ENCODE results near the gene CCNY.
"Not testable (repeated sequence)": the region's sequence is repeated elsewhere in the genome, so short reads cannot be mapped to it uniquely, and the experiment has no call there.

Gene CCNY

GRCh38 chr10:35336084-35336831 lies at the start of gene CCNY:
Gene CCNY, plus strand, starts transcription at chr10:35336509. Its CDS starts 545 bp downstream, at chr10:35337054.
- DNase-seq (ENCODE audit: low spot score) = peak; percentile 89

- DNase-seq (ENCODE audit: low spot score) = no peak
Measured at GRCh38 chr10:35289198-35289597, 47.1 kb upstream of the CCNY start.

GRCh38 chr10:35294506-35294905 lies 41.8 kb upstream of the CCNY start:
- DNase-seq (ENCODE audit: low spot score) = no peak

GRCh38 chr10:35299016-35299415 lies 37.3 kb upstream of the CCNY start:
- no peak for DNase-seq (ENCODE audit: low spot score)

GRCh38 chr10:35300063-35300699 lies 36.1 kb upstream of the CCNY start:
- no peak for DNase-seq (ENCODE audit: low spot score)

- DNase-seq (ENCODE audit: low spot score) = no peak
Measured at GRCh38 chr10:35304649-35305048, 31.7 kb upstream of the CCNY start.

GRCh38 chr10:35306852-35307251 lies 29.5 kb upstream of the CCNY start:
- DNase-seq (ENCODE audit: low spot score) = no peak

- no peak for DNase-seq (ENCODE audit: low spot score)
Measured at GRCh38 chr10:35307297-35307696, 29.0 kb upstream of the CCNY start.

GRCh38 chr10:35308809-35309208 lies 27.5 kb upstream of the CCNY start:
- DNase-seq (ENCODE audit: low spot score) = no peak

- DNase-seq (ENCODE audit: low spot score) = not testable (repeated sequence)
Measured at GRCh38 chr10:35314142-35314541, 22.2 kb upstream of the CCNY start.

- DNase-seq (ENCODE audit: low spot score) = not testable (repeated sequence)
Measured at GRCh38 chr10:35315235-35315634, 21.1 kb upstream of the CCNY start.

- DNase-seq (ENCODE audit: low spot score) = no peak
Measured at GRCh38 chr10:35316218-35316967, 19.9 kb upstream of the CCNY start.

GRCh38 chr10:35318551-35318950 lies 17.8 kb upstream of the CCNY start:
- DNase-seq (ENCODE audit: low spot score) = no peak

- no peak for DNase-seq (ENCODE audit: low spot score)
Measured at GRCh38 chr10:35320341-35320740, 16.0 kb upstream of the CCNY start.

- DNase-seq (ENCODE audit: low spot score) = no peak
Measured at GRCh38 chr10:35322636-35323035, 13.7 kb upstream of the CCNY start.

- DNase-seq (ENCODE audit: low spot score) = no peak
Measured at GRCh38 chr10:35324196-35324595, 12.1 kb upstream of the CCNY start.

- no peak for DNase-seq (ENCODE audit: low spot score)
Measured at GRCh38 chr10:35326466-35327235, 9.7 kb upstream of the CCNY start.

- DNase-seq (ENCODE audit: low spot score) = no peak
Measured at GRCh38 chr10:35327790-35328403, 8.4 kb upstream of the CCNY start.

GRCh38 chr10:35328404-35329037 lies 7.8 kb upstream of the CCNY start:
- no peak for DNase-seq (ENCODE audit: low spot score)

- no peak for DNase-seq (ENCODE audit: low spot score)
Measured at GRCh38 chr10:35329520-35329919, 6.8 kb upstream of the CCNY start.

Measured in left forelimb (tissue), 1 donor.